ENCODE measurements around the gene C21orf58. TPM values are rescaled to one million over a fixed set of nuclear protein-coding genes. Genes with fewer than 3 reads are reported as not detected.

C21orf58 gene
- total and polyA plus RNA-seq, 2 donors from 2014 or later = 0.67 to 2.7 TPM

DNA sequence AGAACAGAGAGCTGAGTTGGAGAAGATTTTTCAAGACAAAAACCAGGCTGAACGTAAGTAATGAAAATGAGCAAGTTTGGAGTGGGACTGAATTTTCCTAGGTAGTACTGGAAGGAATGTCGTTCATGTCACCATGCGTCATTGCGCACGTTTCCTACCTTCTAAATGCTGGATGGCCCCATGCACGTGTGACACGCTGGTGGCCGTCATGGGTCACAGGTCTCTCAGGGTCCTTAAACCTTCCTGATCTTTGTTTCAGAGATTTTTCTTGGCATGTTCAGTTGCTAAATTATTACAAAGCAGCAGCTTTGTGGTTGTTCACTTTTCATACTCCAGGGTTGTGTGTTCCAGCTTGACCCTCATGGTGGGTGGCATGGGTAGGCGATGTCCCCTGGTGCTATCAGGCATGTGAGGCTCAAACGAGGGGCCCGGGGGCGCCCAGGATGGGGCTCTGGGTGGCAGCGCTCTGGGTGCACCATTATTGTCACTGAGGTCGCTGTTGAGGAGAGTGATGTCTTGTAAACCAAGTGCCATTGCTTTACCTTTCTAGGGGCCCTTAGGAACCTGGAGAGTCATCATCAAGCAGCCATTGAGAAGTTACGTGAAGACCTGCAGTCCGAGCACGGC is 25.6 kb upstream of the C21orf58 start:
- FAIRE-seq = no peak
- intact Hi-C loops (cut with DNase I) = no loop called here
- H3K9me3 ChIP-seq (ENCODE audit: control insufficient read depth in 2 of 3, insufficient read depth in 1 of 3, low read length in 3 of 3) = no peaks in the 10 kb centered on the region
- H3K4me1 ChIP-seq (ENCODE audit: control insufficient read depth in 2 of 3, insufficient read depth in 2 of 3, low read depth in 1 of 3, low read length in 3 of 3) = no peaks in the 10 kb centered on the region
- no peak overlapping the region for H3K27ac ChIP-seq (ENCODE audit: low read depth in 2 of 2, low read length in 2 of 2)
- H3K36me3 ChIP-seq (ENCODE audit: control insufficient read depth in 2 of 3, insufficient read depth in 3 of 3, low read length in 3 of 3) = peaks cover 3 to 57% (median 33%) of the 10 kb centered on the region in 3 donors
- no peaks in the 10 kb centered on the region for H3K27me3 ChIP-seq (ENCODE audit: control insufficient read depth, insufficient read depth, low read length)
- TF ChIP-seq, protein P1, sequence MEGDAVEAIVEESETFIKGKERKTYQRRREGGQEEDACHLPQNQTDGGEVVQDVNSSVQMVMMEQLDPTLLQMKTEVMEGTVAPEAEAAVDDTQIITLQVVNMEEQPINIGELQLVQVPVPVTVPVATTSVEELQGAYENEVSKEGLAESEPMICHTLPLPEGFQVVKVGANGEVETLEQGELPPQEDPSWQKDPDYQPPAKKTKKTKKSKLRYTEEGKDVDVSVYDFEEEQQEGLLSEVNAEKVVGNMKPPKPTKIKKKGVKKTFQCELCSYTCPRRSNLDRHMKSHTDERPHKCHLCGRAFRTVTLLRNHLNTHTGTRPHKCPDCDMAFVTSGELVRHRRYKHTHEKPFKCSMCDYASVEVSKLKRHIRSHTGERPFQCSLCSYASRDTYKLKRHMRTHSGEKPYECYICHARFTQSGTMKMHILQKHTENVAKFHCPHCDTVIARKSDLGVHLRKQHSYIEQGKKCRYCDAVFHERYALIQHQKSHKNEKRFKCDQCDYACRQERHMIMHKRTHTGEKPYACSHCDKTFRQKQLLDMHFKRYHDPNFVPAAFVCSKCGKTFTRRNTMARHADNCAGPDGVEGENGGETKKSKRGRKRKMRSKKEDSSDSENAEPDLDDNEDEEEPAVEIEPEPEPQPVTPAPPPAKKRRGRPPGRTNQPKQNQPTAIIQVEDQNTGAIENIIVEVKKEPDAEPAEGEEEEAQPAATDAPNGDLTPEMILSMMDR (IDR thresholded peaks at IDR 0.05; ENCODE audit: borderline replicate concordance, extremely low read depth, insufficient read depth) = no peak
- H3K9ac ChIP-seq (ENCODE audit: low read length in 3 of 3) = no peak overlapping the region
- no peak overlapping the region for H3K4me3 ChIP-seq (ENCODE audit: low read length in 3 of 3)
- DNase-seq = no peak

DNA sequence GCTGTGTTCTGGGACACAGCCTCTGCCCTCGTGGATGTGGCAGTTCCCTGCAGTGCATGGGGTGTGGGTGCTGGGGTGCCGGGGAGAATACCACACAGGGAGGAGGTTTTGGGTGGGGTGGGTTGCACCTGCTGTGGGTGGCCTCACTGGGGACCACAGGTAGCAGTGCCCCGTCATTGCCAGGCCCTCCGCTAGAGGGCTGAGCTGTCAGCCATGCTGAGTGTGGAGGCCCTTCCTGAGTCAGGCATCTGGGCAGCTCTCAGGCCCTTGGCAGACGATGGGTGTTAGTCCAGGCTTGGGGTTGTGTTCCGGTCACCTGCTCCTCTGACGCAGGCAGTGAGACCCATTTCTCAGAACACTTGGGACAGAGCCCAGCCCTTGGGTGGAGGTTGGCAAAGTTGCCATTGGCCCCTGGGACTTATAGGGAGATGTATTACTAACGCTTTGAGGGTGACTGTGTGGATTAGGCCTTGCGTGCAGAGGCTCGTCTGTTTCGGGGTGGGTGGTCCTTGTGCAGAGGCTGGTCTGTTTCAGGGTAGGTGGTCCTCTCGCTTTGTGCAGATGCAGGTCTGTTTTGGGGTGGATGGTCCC is 24.2 kb upstream of the C21orf58 start:
- intact Hi-C loops (cut with DNase I) = no loop called here
- Histone ChIP-seq H3K9ac (ENCODE audit: low read length in 3 of 3) (no peak overlapping the region), H3K4me1 (ENCODE audit: control insufficient read depth in 2 of 3, insufficient read depth in 2 of 3, low read depth in 1 of 3, low read length in 3 of 3) (no peaks in the 10 kb centered on the region), H3K27ac (ENCODE audit: low read depth in 2 of 2, low read length in 2 of 2) (no peak overlapping the region), H3K36me3 (ENCODE audit: control insufficient read depth in 2 of 3, insufficient read depth in 3 of 3, low read length in 3 of 3) (peaks cover 3 to 46% (median 32%) of the 10 kb centered on the region in 3 donors), H3K4me3 (ENCODE audit: low read length in 3 of 3) (no peak overlapping the region), H3K9me3 (ENCODE audit: control insufficient read depth in 2 of 3, insufficient read depth in 1 of 3, low read length in 3 of 3) (no peaks in the 10 kb centered on the region), H3K27me3 (ENCODE audit: control insufficient read depth, insufficient read depth, low read length) (no peaks in the 10 kb centered on the region)
- FAIRE-seq = no peak
- TF ChIP-seq, protein P1 (IDR thresholded peaks at IDR 0.05; ENCODE audit: borderline replicate concordance, extremely low read depth, insufficient read depth) = no peak
- no peak for DNase-seq

DNA sequence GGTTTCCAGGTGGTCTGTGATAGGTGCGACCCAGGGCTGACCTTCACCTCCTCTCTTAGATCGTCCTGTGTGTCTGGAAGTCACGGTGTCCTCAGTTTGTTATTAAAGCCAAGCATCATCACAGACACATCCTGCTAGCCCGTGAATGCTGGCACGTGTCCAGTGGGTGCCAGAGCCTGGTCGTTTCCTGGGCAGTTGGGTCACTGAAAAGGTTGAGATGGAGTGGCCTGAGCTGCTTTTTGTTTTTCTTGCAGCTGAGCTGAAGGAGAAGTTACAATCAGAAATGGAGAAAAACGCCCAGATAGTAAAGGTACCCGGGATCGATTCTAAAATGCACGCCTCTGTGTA is 23.5 kb upstream of the C21orf58 start:
- Histone ChIP-seq H3K4me1 (ENCODE audit: control insufficient read depth in 2 of 3, insufficient read depth in 2 of 3, low read depth in 1 of 3, low read length in 3 of 3) (no peaks in the 10 kb centered on the region), H3K36me3 (ENCODE audit: control insufficient read depth in 2 of 3, insufficient read depth in 3 of 3, low read length in 3 of 3) (peaks cover 3 to 46% (median 28%) of the 10 kb centered on the region in 3 donors), H3K27me3 (ENCODE audit: control insufficient read depth, insufficient read depth, low read length) (no peaks in the 10 kb centered on the region), H3K9me3 (ENCODE audit: control insufficient read depth in 2 of 3, insufficient read depth in 1 of 3, low read length in 3 of 3) (no peaks in the 10 kb centered on the region), H3K4me3 (ENCODE audit: low read length in 3 of 3) (no peak overlapping the region), H3K9ac (ENCODE audit: low read length in 3 of 3) (no peak overlapping the region), H3K27ac (ENCODE audit: low read depth in 2 of 2, low read length in 2 of 2) (no peak overlapping the region)
- FAIRE-seq (no peak), DNase-seq (no peak)
- intact Hi-C loops (cut with DNase I) = no loop called here
- TF ChIP-seq, protein P1 (IDR thresholded peaks at IDR 0.05; ENCODE audit: borderline replicate concordance, extremely low read depth, insufficient read depth) = no peak

All from kidney (tissue), 14 donors.